H1 (cell line): ENCODE data around the gene FOSL2. TPM values are rescaled to one million over a fixed set of nuclear protein-coding genes. Genes with fewer than 3 reads are reported as not detected.

Experiments used
- CTCF ChIA-PET: fragments of 300-600 bp; sonication (Branson Sonifier 250); formaldehyde crosslinking; loops from one replicate; lab custom pipeline; 2021; ENCODE audit not compliant: partially characterized antibody; lab: Charles Lee
- POLR2A ChIA-PET: fragments of 300-600 bp; sonication (Branson Sonifier 250); formaldehyde crosslinking; loops from one replicate; lab custom pipeline; 2021; ENCODE audit warnings: inconsistent platforms; ENCODE audit not compliant: partially characterized antibody; lab: Charles Lee
- DNase-seq, 2 experiments: peaks; one replicate each; pipeline versions ENCODE4 v3.0.0 to v3.0.0-alpha.2; 2010 to 2022; ENCODE audit warnings: low spot score in 2 of 2, low read depth in 1 of 2, mixed read lengths in 1 of 2
- FAIRE-seq: peaks from 2 replicates; lab custom pipeline; 2011; peaks lifted over from hg19 to GRCh38; lab: Jason Lieb, UNC
- H2AFZ ChIP-seq: 2 replicates; pipeline ENCODE4 v1.8.1; 2012; ENCODE audit warnings: low read length, inconsistent platforms
- H2AK5ac ChIP-seq: 2 replicates; pipeline ENCODE4 v1.6.1; 2013; ENCODE audit warnings: low read depth, low read length
- H2BK120ac ChIP-seq: replicated peaks from 2 replicates; pipeline ENCODE3; 2013; ENCODE audit warnings: low read depth, low read length, inconsistent platforms
- H2BK12ac ChIP-seq: 2 replicates; pipeline ENCODE4 v1.6.1; 2013; ENCODE audit warnings: low read depth, low read length
- H2BK15ac ChIP-seq: 2 replicates; pipeline ENCODE4 v1.6.1; 2013; ENCODE audit warnings: low read length
- H2BK20ac ChIP-seq: 2 replicates; pipeline ENCODE4 v1.6.1; 2013; ENCODE audit warnings: low read length
- H2BK5ac ChIP-seq: 2 replicates; pipeline ENCODE4 v1.6.1; 2013; ENCODE audit warnings: low read depth, low read length
- H3K14ac ChIP-seq: 2 replicates; pipeline ENCODE4 v1.6.1; 2013; ENCODE audit warnings: inconsistent platforms; ENCODE audit not compliant: insufficient read length
- H3K18ac ChIP-seq: 2 replicates; pipeline ENCODE4 v1.6.1; 2013; ENCODE audit warnings: low read length; ENCODE audit errors: extremely low read depth
- H3K23ac ChIP-seq: 2 replicates; pipeline ENCODE4 v1.6.1; 2013; ENCODE audit warnings: inconsistent platforms; ENCODE audit not compliant: insufficient read length
- H3K23me2 ChIP-seq: 2 replicates; pipeline ENCODE4 v1.6.1; 2013; ENCODE audit warnings: low read depth, low read length
- H3K27ac ChIP-seq: 2 replicates; pipeline ENCODE4 v1.6.1; 2011; ENCODE audit warnings: low read depth, low read length, inconsistent platforms
- H3K27me3 ChIP-seq, 4 experiments: replicated peaks in 1 of 4; 1 replicate in 1 of 4; 2 replicates in 3 of 4; pipeline versions ENCODE4 v1.6.1 to v1.8.1; 2011 to 2013; ENCODE audit warnings: low read length in 3 of 4, mild to moderate bottlenecking in 3 of 4, inconsistent platforms in 2 of 4, mixed read lengths in 2 of 4, moderate library complexity in 1 of 4; ENCODE audit not compliant: control insufficient read depth in 3 of 4, insufficient read depth in 3 of 4; ENCODE audit errors: extremely low read depth in 1 of 4
- H3K36me3 ChIP-seq, 4 experiments: 2 replicates each; pipeline versions ENCODE4 v1.6.1 to v1.8.1; 2011 to 2013; ENCODE audit warnings: mild to moderate bottlenecking in 4 of 4, low read length in 3 of 4, moderate library complexity in 2 of 4, control low read depth in 1 of 4, inconsistent platforms in 1 of 4; ENCODE audit not compliant: insufficient read depth in 4 of 4, control insufficient read depth in 2 of 4
- H3K4ac ChIP-seq: replicated peaks from 2 replicates; pipeline ENCODE3; 2013; ENCODE audit warnings: low read length, low read depth, mixed read lengths, inconsistent platforms; ENCODE audit not compliant: insufficient read length
- H3K4me1 ChIP-seq, 4 experiments: replicated peaks in 1 of 4; 1 replicate in 1 of 4; 2 replicates in 3 of 4; pipeline versions ENCODE4 v1.6.1 to v1.8.1; 2011 to 2013; ENCODE audit warnings: low read length in 3 of 4, inconsistent platforms in 2 of 4, mixed read lengths in 1 of 4; ENCODE audit not compliant: insufficient read depth in 4 of 4, control insufficient read depth in 3 of 4
- H3K4me2 ChIP-seq, 2 experiments: 2 replicates each; pipeline versions ENCODE4 v1.6.1 to v1.8.1; 2011 to 2013; ENCODE audit warnings: low read depth in 2 of 2, low read length in 2 of 2, control low read depth in 1 of 2, inconsistent platforms in 1 of 2, mild to moderate bottlenecking in 1 of 2; ENCODE audit not compliant: insufficient read depth in 1 of 2
- H3K4me3 ChIP-seq, 4 experiments: fragments of 200-600, 300-600 bp in 1 of 4; sonication (generic), shearing (Covaris generic), sonication (Bioruptor Twin) in 1 of 4; 2 replicates each; pipeline versions ENCODE4 v1.5.1 to v1.8.1; 2011 to 2016; ENCODE audit warnings: low read length in 4 of 4, low read depth in 3 of 4, control low read depth in 2 of 4, inconsistent platforms in 2 of 4, mild to moderate bottlenecking in 2 of 4, mixed read lengths in 1 of 4, moderate library complexity in 1 of 4; ENCODE audit not compliant: insufficient read depth in 2 of 4; ENCODE audit errors: extremely low read depth in 1 of 4
- H3K56ac ChIP-seq: replicated peaks from 2 replicates; pipeline ENCODE3; 2013; ENCODE audit warnings: low read depth, mild to moderate bottlenecking, mixed read lengths, low read length, inconsistent platforms; ENCODE audit not compliant: insufficient read length
- H3K79me1 ChIP-seq: 2 replicates; pipeline ENCODE4 v1.6.1; 2013; ENCODE audit warnings: low read depth, low read length, control low read depth
- H3K79me2 ChIP-seq, 2 experiments: 2 replicates each; pipeline versions ENCODE4 v1.6.1 to v1.8.1; 2012 to 2013; ENCODE audit warnings: low read length in 2 of 2, mild to moderate bottlenecking in 2 of 2, inconsistent platforms in 1 of 2; ENCODE audit not compliant: insufficient read depth in 2 of 2, control insufficient read depth in 1 of 2
- H3K9ac ChIP-seq, 4 experiments: replicated peaks in 1 of 4; 1 replicate in 1 of 4; 2 replicates in 3 of 4; pipeline versions ENCODE4 v1.6.1 to v1.8.1; 2011 to 2013; ENCODE audit warnings: low read depth in 3 of 4, low read length in 3 of 4, control low read depth in 2 of 4, mild to moderate bottlenecking in 2 of 4, moderate library complexity in 2 of 4, inconsistent platforms in 1 of 4; ENCODE audit errors: extremely low read depth in 1 of 4
- H3K9me3 ChIP-seq, 2 experiments: 2 replicates each; pipeline versions ENCODE4 v1.6.1 to v1.8.1; 2012 to 2013; ENCODE audit warnings: mild to moderate bottlenecking in 2 of 2, moderate library complexity in 2 of 2, control low read depth in 1 of 2, inconsistent platforms in 1 of 2, low read depth in 1 of 2, low read length in 1 of 2, mixed read lengths in 1 of 2; ENCODE audit not compliant: insufficient read depth in 2 of 2
- H4K20me1 ChIP-seq, 2 experiments: replicated peaks in 1 of 2; 2 replicates each; pipeline versions ENCODE3 to v1.8.1; 2011 to 2013; ENCODE audit warnings: inconsistent platforms in 2 of 2, low read length in 2 of 2, mild to moderate bottlenecking in 1 of 2; ENCODE audit not compliant: insufficient read depth in 2 of 2, control insufficient read depth in 1 of 2
- H4K5ac ChIP-seq: 2 replicates; pipeline ENCODE4 v1.6.1; 2013; ENCODE audit warnings: low read length, low read depth, mixed read lengths, inconsistent platforms; ENCODE audit not compliant: insufficient read length
- H4K8ac ChIP-seq: 2 replicates; pipeline ENCODE4 v1.8.0; 2013; ENCODE audit warnings: mild to moderate bottlenecking, moderate library complexity, low read length, inconsistent platforms; ENCODE audit not compliant: insufficient read depth; ENCODE audit errors: extremely low read depth
- H4K91ac ChIP-seq: replicated peaks from 2 replicates; pipeline ENCODE3; 2013; ENCODE audit warnings: low read length, mixed read lengths, inconsistent platforms; ENCODE audit not compliant: insufficient read length
- GTF2F1 ChIP-seq: IDR thresholded peaks from 2 replicates; pipeline ENCODE4 v1.6.1; 2012; ENCODE audit warnings: low read depth, low read length, improper control_type of control experiment, borderline replicate concordance
- SIRT6 ChIP-seq: IDR thresholded peaks from one replicate; pipeline ENCODE4 v1.7.1; 2012; ENCODE audit warnings: low read length, inconsistent platforms
- WGBS, 2 experiments: shearing (Covaris generic) in 1 of 2; methylation state at CpG; one replicate each; pipeline versions ENCODE4 v1.1.6 to v1.1.7; 2013 to 2015; ENCODE audit warnings: low lambda C conversion rate in 2 of 2, mixed read lengths in 2 of 2, inconsistent platforms in 1 of 2, low coverage in 1 of 2, missing lambda C conversion rate in 1 of 2; ENCODE audit not compliant: insufficient replicate concordance in 2 of 2, insufficient coverage in 1 of 2, insufficient read length in 1 of 2; ENCODE audit errors: extremely low coverage in 1 of 2, missing lambda C conversion rate in 1 of 2; 5-methylcytosine and 5-hydroxymethylcytosine counted together
- polyA plus RNA-seq, 7 experiments: library from polyadenylated mRNA; depleted of rRNA in 3 of 7; stranded (reverse) in 5 of 7; unstranded in 2 of 7; fragments of >200 nt in 5 of 7; fragments of 200-250 nt in 2 of 7; gene quantifications; 1 replicate in 5 of 7; 2 replicates in 1 of 7; 4 replicates in 1 of 7; pipeline versions ENCODE4 v1.2.1 to v1.2.3, GENCODE V29; 2011 to 2013; ENCODE audit warnings: missing spikeins in 2 of 7, mixed read lengths in 2 of 7
- total RNA-seq: library from RNA; stranded (reverse); fragmentation: NEBNext Ultra II Directional; extraction: Animal tissue kit (Norgen Biotek cat#: 25700); gene quantifications from 2 replicates; pipeline ENCODE4 v1.2.1, GENCODE V29; 2021

Gene FOSL2
- total and polyA plus RNA-seq, 2 of the 8 experiments (the other 6 are each of a cell fraction or from before 2014, with no cell fraction given), result 1.5 to 4.5 TPM

GRCh38 chr2:28435814-28436351, 43.2 kb downstream of the FOSL2 start:
- no peak for FAIRE-seq
- POLR2A ChIA-PET, result no interaction called here
- WGBS, 2 experiments, result 93% methylated on average over 4 of the region's 4 CpGs; no CpG with 5 or more reads in 1 of the 2 experiments
- TF ChIP-seq SIRT6 (no peak), GTF2F1 (no peak)

More at GRCh38 chr2:28435814-28436351, 43.2 kb downstream of the FOSL2 start:
- H3K23ac ChIP-seq, result no peak overlapping the region
- H3K56ac ChIP-seq, result no peak overlapping the region
- no peak overlapping the region for H2AK5ac ChIP-seq
- CTCF ChIA-PET, result interaction anchor here (0.9 to 1.8 kb wide), 5 partner anchors 17 to 731 kb away, joined by 3 to 7 read pairs (median 3); no protein-coding TSS in a partner anchor
- no peak overlapping the region for H2BK120ac ChIP-seq
- H3K23me2 ChIP-seq, result no peaks in the 10 kb centered on the region; the same call in 1 of the 2 replicates
- no peak overlapping the region for H3K27ac ChIP-seq
- H3K79me1 ChIP-seq, result no peaks in the 10 kb centered on the region
- H3K4me2 ChIP-seq, result no peak overlapping the region
- H2BK5ac ChIP-seq, result no peak overlapping the region
- DNase-seq, result no peak
- H4K5ac ChIP-seq, result no peak overlapping the region
- H3K4me3 ChIP-seq, result no peak overlapping the region
- peaks cover 4 to 6% of the 10 kb centered on the region in 2 experiments; a peak in 1 of 4 replicates for H3K9me3 ChIP-seq
- no peak overlapping the region for H2BK15ac ChIP-seq
- H3K4me1 ChIP-seq, result no peaks in the 10 kb centered on the region; a peak in 1 of 7 replicates
- no peaks in the 10 kb centered on the region for H3K27me3 ChIP-seq
- no peak overlapping the region for H3K4ac ChIP-seq
- H3K18ac ChIP-seq, result no peak overlapping the region
- H3K36me3 ChIP-seq, result no peaks in the 10 kb centered on the region
- no peak overlapping the region for H3K14ac ChIP-seq
- H3K79me2 ChIP-seq, result no peaks in the 10 kb centered on the region
- H3K9ac ChIP-seq, result no peak overlapping the region
- H4K91ac ChIP-seq, result no peak overlapping the region
- H2BK20ac ChIP-seq, result no peak overlapping the region
- H2AFZ ChIP-seq, result no peak overlapping the region
- H4K8ac ChIP-seq, result no peak overlapping the region
- peaks cover 0 to under 1% of the 10 kb centered on the region in 2 experiments for H4K20me1 ChIP-seq
- H2BK12ac ChIP-seq, result no peak overlapping the region
